Neutrophil (primary cell): ENCODE results near the gene COX8C.

Source experiments
- H3K27ac ChIP-seq: fragments of 200-600 bp; sonication (generic); 2 replicates; pipeline ENCODE4 v1.5.1; 2016; ENCODE audit warnings: mild to moderate bottlenecking, moderate library complexity
- H3K27me3 ChIP-seq: fragments of 200-600 bp; sonication (generic); 2 replicates; pipeline ENCODE4 v1.6.0; 2016; ENCODE audit warnings: mild to moderate bottlenecking
- H3K36me3 ChIP-seq: fragments of 200-600 bp; sonication (generic); 2 replicates; pipeline ENCODE4 v1.5.1; 2017
- H3K4me1 ChIP-seq, 2 experiments: fragments of 200-600 bp in 1 of 2; sonication (generic) in 1 of 2; 1 replicate in 1 of 2; 2 replicates in 1 of 2; pipeline versions ENCODE4 v1.5.1 to v1.6.1; 2013 to 2016; ENCODE audit warnings: low read depth in 1 of 2, low read length in 1 of 2, mild to moderate bottlenecking in 1 of 2, moderate library complexity in 1 of 2; ENCODE audit not compliant: control insufficient read depth in 1 of 2, insufficient read depth in 1 of 2
- H3K4me3 ChIP-seq, 2 experiments: fragments of 200-600 bp in 1 of 2; sonication (generic) in 1 of 2; 1 replicate in 1 of 2; 2 replicates in 1 of 2; pipeline ENCODE4 v1.5.1; 2013 to 2016; ENCODE audit warnings: low read depth in 1 of 2, low read length in 1 of 2, mild to moderate bottlenecking in 1 of 2, moderate library complexity in 1 of 2
- H3K9me3 ChIP-seq: fragments of 200-600 bp; sonication (generic); 2 replicates; pipeline ENCODE4 v1.5.1; 2016
- CTCF ChIP-seq: fragments of 200-600 bp; sonication (generic); IDR thresholded peaks from 2 replicates; pipeline ENCODE4 v1.5.1; 2016; ENCODE audit warnings: antibody characterized with exemption

Gene COX8C

GRCh38 chr14:93303659-93304058 lies 43.3 kb upstream of the COX8C start:
- Histone ChIP-seq H3K9me3 (no peaks in the 10 kb centered on the region), H3K27ac (peak overlapping the region; percentile 18), H3K4me1 (peaks cover 28 to 45% of the 10 kb centered on the region in 2 experiments), H3K36me3 (no peaks in the 10 kb centered on the region), H3K4me3 (no peak overlapping the region), H3K27me3 (no peaks in the 10 kb centered on the region)
- TF ChIP-seq CTCF, result no peak

- Histone ChIP-seq H3K4me1 (peaks cover 26 to 35% of the 10 kb centered on the region in 2 experiments), H3K9me3 (no peaks in the 10 kb centered on the region), H3K27me3 (no peaks in the 10 kb centered on the region), H3K27ac (no peak overlapping the region), H3K4me3 (no peak overlapping the region), H3K36me3 (no peaks in the 10 kb centered on the region)
- TF ChIP-seq CTCF, result no peak
These were observed 42.2 kb upstream of the COX8C start for GRCh38 chr14:93304771-93305170.

- TF ChIP-seq CTCF, result no peak
- Histone ChIP-seq H3K27me3 (no peaks in the 10 kb centered on the region), H3K9me3 (no peaks in the 10 kb centered on the region), H3K36me3 (no peaks in the 10 kb centered on the region), H3K27ac (peak overlapping the region; percentile 69), H3K4me1 (peaks cover 19 to 28% of the 10 kb centered on the region in 2 experiments), H3K4me3 (no peak overlapping the region)
These were observed 41.1 kb upstream of the COX8C start for GRCh38 chr14:93305725-93306418.

DNA sequence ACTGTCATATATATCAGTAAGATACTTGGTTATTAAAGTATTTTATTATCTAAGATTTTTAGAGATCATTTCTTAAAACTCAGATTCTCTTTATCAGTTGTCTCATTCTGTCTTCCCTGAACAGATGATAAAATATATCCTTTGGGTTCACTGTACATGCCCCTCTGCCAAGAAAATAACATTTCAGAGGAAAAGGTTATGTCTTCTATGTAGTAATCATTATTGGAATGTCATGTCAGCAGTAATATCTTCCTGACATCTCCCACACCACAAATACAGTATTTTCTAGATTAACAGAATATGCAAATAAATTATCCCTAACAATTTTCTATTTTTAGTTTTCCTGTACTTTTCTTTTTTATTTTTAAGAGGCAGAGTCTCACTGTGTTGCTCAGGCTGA lies 40.2 kb upstream of the COX8C start:
- TF ChIP-seq CTCF, result no peak
- no peaks in the 10 kb centered on the region for H3K27me3 ChIP-seq
- no peak overlapping the region for H3K4me3 ChIP-seq
- peaks cover 19 to 28% of the 10 kb centered on the region in 2 experiments for H3K4me1 ChIP-seq
- H3K36me3 ChIP-seq, result no peaks in the 10 kb centered on the region
- no peaks in the 10 kb centered on the region for H3K9me3 ChIP-seq
- H3K27ac ChIP-seq, result peak overlapping the region; percentile 69

- Histone ChIP-seq H3K27ac (no peak overlapping the region), H3K36me3 (no peaks in the 10 kb centered on the region), H3K9me3 (no peaks in the 10 kb centered on the region), H3K4me3 (no peak overlapping the region), H3K4me1 (peaks cover 19 to 28% of the 10 kb centered on the region in 2 experiments), H3K27me3 (no peaks in the 10 kb centered on the region)
- no peak for TF ChIP-seq CTCF
These were observed 38.2 kb upstream of the COX8C start for GRCh38 chr14:93308686-93309345.
